ENCODE results near the gene CPED1.
"Not testable (repeated sequence)": the region's sequence is repeated elsewhere in the genome, so short reads cannot be mapped to it uniquely, and the experiment has no call there.

The CPED1 gene

GRCh38 chr7:121049028-121049791 lies 60.7 kb downstream of the CPED1 start:
- H3K36me3 ChIP-seq (ENCODE audit: insufficient read depth, low read length), result peaks cover 10% of the 10 kb centered on the region
- H3K4me2 ChIP-seq (ENCODE audit: low read length), result no peak overlapping the region
- no peaks in the 10 kb centered on the region for H3K9me3 ChIP-seq (replicated peaks; ENCODE audit: low read length)
- H3K4me1 ChIP-seq (ENCODE audit: control insufficient read depth, insufficient read depth, low read length), result no peaks in the 10 kb centered on the region
- H3K4me3 ChIP-seq (ENCODE audit: low read length), result no peak overlapping the region
- no peak overlapping the region for H3K9ac ChIP-seq (ENCODE audit: low read depth, low read length)
- H3K27me3 ChIP-seq (ENCODE audit: control insufficient read depth, insufficient read depth, low read length), result no peaks in the 10 kb centered on the region

DNA sequence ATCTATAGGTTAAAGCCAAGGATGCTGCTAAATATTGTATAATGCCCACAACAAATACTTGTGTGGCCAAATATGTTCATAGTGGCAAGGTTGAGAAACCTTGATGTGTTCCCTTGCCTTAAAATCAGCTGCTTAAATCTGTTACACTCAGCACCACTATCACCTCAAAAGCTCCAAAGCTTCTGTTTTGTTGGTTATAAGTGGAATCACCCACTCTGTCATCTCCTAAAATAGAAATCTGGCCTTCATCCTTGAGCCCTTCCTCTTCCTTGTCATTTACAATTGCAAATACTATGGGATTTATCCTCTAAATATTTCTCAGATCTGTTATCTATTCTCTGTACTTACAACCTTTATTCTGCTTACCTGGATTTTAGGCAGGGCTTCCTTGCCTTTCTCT lies 61.4 kb downstream of the CPED1 start:
- Histone ChIP-seq H3K4me1 (ENCODE audit: control insufficient read depth, insufficient read depth, low read length) (no peaks in the 10 kb centered on the region), H3K4me2 (ENCODE audit: low read length) (no peak overlapping the region), H3K4me3 (ENCODE audit: low read length) (no peak overlapping the region), H3K9me3 (replicated peaks; ENCODE audit: low read length) (no peaks in the 10 kb centered on the region), H3K27me3 (ENCODE audit: control insufficient read depth, insufficient read depth, low read length) (no peaks in the 10 kb centered on the region), H3K36me3 (ENCODE audit: insufficient read depth, low read length) (peaks cover 10% of the 10 kb centered on the region), H3K9ac (ENCODE audit: low read depth, low read length) (no peak overlapping the region)

- Histone ChIP-seq H3K4me2 (ENCODE audit: low read length) (no peak overlapping the region), H3K4me1 (ENCODE audit: control insufficient read depth, insufficient read depth, low read length) (peaks cover 10% of the 10 kb centered on the region), H3K9me3 (replicated peaks; ENCODE audit: low read length) (no peaks in the 10 kb centered on the region), H3K9ac (ENCODE audit: low read depth, low read length) (no peak overlapping the region), H3K4me3 (ENCODE audit: low read length) (no peak overlapping the region), H3K36me3 (ENCODE audit: insufficient read depth, low read length) (peaks cover 10% of the 10 kb centered on the region), H3K27me3 (ENCODE audit: control insufficient read depth, insufficient read depth, low read length) (no peaks in the 10 kb centered on the region)
Observed at GRCh38 chr7:121053219-121053618, 64.7 kb downstream of the CPED1 start.

DNA sequence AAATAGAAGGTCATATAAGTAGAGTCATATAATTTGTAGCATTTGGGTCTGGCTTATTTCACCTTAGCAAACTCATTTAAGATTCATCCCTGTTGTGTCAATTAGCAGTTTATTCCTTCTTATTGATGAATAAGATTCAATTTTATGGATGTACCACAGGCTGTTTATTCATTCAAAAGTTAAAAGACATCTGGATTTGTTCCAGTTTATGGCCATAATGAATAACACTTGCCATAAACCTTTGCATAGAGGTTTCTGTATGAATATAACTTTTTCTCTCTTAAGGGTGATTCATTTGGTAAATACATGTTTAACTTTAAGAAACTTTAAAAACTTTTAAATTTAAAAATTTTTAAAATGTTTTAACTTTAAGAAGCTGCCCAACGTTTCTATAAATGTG lies 66.4 kb downstream of the CPED1 start:
- H3K9ac ChIP-seq (ENCODE audit: low read depth, low read length), result no peak overlapping the region
- no peaks in the 10 kb centered on the region for H3K27me3 ChIP-seq (ENCODE audit: control insufficient read depth, insufficient read depth, low read length)
- H3K9me3 ChIP-seq (replicated peaks; ENCODE audit: low read length), result no peaks in the 10 kb centered on the region
- peaks cover 5% of the 10 kb centered on the region for H3K36me3 ChIP-seq (ENCODE audit: insufficient read depth, low read length)
- H3K4me1 ChIP-seq (ENCODE audit: control insufficient read depth, insufficient read depth, low read length), result peaks cover 10% of the 10 kb centered on the region
- no peak overlapping the region for H3K4me3 ChIP-seq (ENCODE audit: low read length)
- H3K4me2 ChIP-seq (ENCODE audit: low read length), result no peak overlapping the region

DNA sequence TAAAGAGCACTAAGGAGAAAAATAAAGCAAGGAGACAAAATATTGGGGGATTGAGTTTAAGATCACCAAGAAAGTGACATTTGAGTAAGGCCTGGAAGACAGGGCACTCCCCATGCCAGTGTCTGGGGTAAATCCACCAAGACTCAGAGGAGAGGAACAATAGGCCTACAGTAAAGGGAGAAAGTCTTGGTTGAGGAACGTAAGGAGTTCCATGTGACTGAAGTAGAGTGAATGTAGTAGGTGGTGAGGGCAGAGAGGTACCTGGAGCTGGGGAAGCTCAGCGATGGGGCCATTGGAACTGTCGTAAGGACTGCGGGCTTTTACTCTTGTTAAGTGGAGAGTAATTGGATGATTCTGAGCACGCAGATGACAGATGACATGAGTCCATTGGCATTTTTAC lies 69.4 kb downstream of the CPED1 start:
- Histone ChIP-seq H3K27me3 (ENCODE audit: control insufficient read depth, insufficient read depth, low read length) (no peaks in the 10 kb centered on the region), H3K9me3 (replicated peaks; ENCODE audit: low read length) (no peaks in the 10 kb centered on the region), H3K4me2 (ENCODE audit: low read length) (no peak overlapping the region), H3K36me3 (ENCODE audit: insufficient read depth, low read length) (no peaks in the 10 kb centered on the region), H3K4me3 (ENCODE audit: low read length) (no peak overlapping the region), H3K4me1 (ENCODE audit: control insufficient read depth, insufficient read depth, low read length) (peaks cover 10% of the 10 kb centered on the region), H3K9ac (ENCODE audit: low read depth, low read length) (no peak overlapping the region)

- no peaks in the 10 kb centered on the region for H3K9me3 ChIP-seq (replicated peaks; ENCODE audit: low read length)
- no peaks in the 10 kb centered on the region for H3K27me3 ChIP-seq (ENCODE audit: control insufficient read depth, insufficient read depth, low read length)
- H3K4me1 ChIP-seq (ENCODE audit: control insufficient read depth, insufficient read depth, low read length), result peaks cover 10% of the 10 kb centered on the region
- no peak overlapping the region for H3K4me3 ChIP-seq (ENCODE audit: low read length)
- H3K36me3 ChIP-seq (ENCODE audit: insufficient read depth, low read length), result no peaks in the 10 kb centered on the region
- no peak overlapping the region for H3K4me2 ChIP-seq (ENCODE audit: low read length)
- H3K9ac ChIP-seq (ENCODE audit: low read depth, low read length), result no peak overlapping the region
Observed at GRCh38 chr7:121058975-121059374, 70.5 kb downstream of the CPED1 start.

DNA sequence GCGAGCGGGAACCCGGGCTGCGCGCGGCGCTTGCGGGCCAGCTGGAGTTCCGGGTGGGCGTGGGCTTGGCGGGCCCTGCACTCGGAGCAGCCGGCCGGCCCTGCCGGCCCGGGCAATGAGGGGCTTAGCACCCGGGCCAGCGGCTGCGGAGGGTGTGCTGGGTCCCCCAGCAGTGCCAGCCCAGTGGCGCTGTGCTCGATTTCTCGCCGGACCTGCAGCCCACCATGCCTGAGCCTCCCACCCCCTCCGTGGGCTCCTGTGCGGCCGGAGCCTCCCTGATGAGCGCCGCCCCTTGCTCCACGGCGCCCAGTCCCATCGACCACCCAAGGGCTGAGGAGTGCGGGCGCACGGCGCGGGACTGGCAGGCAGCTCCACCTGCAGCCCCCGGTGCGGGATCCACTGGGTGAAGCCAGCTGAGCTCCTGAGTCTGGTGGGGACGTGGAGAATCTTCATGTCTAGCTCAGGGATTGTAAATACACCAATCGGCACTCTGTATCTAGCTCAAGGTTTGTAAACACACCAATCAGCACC lies 71.5 kb downstream of the CPED1 start:
- H3K4me1 ChIP-seq (ENCODE audit: control insufficient read depth, insufficient read depth, low read length), result peaks cover 10% of the 10 kb centered on the region
- H3K4me3 ChIP-seq (ENCODE audit: low read length); H3K4me2 ChIP-seq (ENCODE audit: low read length); H3K9ac ChIP-seq (ENCODE audit: low read depth, low read length); H3K36me3 ChIP-seq (ENCODE audit: insufficient read depth, low read length); H3K9me3 ChIP-seq (replicated peaks; ENCODE audit: low read length); H3K27me3 ChIP-seq (ENCODE audit: control insufficient read depth, insufficient read depth, low read length): not testable (repeated sequence)

DNA sequence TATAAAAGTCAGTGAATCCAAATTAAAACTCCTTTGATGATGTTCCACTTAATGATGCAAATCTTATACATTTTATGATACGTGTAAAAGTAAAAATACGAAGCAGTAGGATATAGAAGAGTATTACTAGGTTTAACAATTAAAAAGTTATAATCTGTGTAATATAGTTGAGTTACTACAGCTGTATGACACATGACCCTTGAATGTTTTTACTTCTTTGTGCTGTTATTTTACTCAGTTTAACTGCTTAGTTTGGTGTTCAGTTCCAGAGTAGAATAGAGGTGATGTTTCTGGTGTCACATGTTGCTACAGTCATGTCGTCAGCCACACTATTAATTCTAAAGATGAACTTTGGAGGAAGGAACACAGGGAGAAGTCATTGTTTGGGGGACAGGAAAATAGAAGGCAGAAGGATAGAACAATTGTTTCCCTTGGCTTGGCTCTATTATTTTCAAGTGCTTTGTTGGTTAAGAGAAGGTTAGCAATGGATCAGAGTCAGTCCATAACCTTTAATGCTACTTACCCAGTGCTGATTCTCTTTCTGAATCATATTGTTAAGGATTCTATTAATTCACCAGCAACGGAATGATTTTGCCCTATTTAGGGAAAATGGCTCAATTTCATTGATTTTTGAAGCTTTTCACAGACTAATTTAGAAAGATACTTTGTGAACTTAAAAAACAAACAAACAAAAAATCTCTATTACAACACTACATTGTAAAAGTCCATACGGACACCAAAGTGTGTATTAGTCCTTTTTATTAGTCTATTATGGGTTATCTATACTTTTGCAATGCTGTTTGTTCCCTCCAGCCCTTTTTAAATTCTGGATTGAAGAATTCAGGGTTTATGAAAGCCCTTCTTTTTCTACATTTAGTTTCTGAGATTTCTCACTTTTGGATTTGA lies 73.4 kb downstream of the CPED1 start:
- H3K4me1 ChIP-seq (ENCODE audit: control insufficient read depth, insufficient read depth, low read length), result no peaks in the 10 kb centered on the region
- H3K4me3 ChIP-seq (ENCODE audit: low read length), result no peak overlapping the region
- no peak overlapping the region for H3K4me2 ChIP-seq (ENCODE audit: low read length)
- H3K9ac ChIP-seq (ENCODE audit: low read depth, low read length), result no peak overlapping the region
- no peaks in the 10 kb centered on the region for H3K36me3 ChIP-seq (ENCODE audit: insufficient read depth, low read length)
- no peaks in the 10 kb centered on the region for H3K9me3 ChIP-seq (replicated peaks; ENCODE audit: low read length)
- H3K27me3 ChIP-seq (ENCODE audit: control insufficient read depth, insufficient read depth, low read length), result no peaks in the 10 kb centered on the region

GRCh38 chr7:121062671-121063279 lies 74.3 kb downstream of the CPED1 start:
- H3K4me2 ChIP-seq (ENCODE audit: low read length), result no peak overlapping the region
- no peaks in the 10 kb centered on the region for H3K4me1 ChIP-seq (ENCODE audit: control insufficient read depth, insufficient read depth, low read length)
- H3K9ac ChIP-seq (ENCODE audit: low read depth, low read length), result no peak overlapping the region
- H3K4me3 ChIP-seq (ENCODE audit: low read length), result no peak overlapping the region
- H3K9me3 ChIP-seq (replicated peaks; ENCODE audit: low read length), result no peaks in the 10 kb centered on the region
- no peaks in the 10 kb centered on the region for H3K36me3 ChIP-seq (ENCODE audit: insufficient read depth, low read length)
- H3K27me3 ChIP-seq (ENCODE audit: control insufficient read depth, insufficient read depth, low read length), result no peaks in the 10 kb centered on the region

DNA sequence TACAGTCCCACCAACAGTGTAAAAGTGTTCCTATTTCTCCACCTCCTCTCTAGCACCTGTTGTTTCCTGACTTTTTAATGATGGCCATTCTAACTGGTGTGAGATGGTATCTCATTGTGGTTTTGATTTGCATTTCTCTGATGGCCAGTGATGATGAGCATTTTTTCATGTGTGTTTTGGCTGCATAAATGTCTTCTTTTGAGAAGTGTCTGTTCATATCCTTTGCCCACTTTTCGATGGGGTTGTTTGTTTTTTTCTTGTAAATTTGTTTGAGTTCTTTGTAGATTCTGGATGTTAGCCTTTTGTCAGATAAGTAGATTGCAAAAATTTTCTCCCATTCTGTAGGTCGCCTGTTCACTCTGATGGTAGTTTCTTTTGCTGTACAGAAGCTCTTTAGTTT lies 79.2 kb downstream of the CPED1 start:
- not testable (repeated sequence) for H3K4me3 ChIP-seq (ENCODE audit: low read length); H3K36me3 ChIP-seq (ENCODE audit: insufficient read depth, low read length); H3K9ac ChIP-seq (ENCODE audit: low read depth, low read length); H3K9me3 ChIP-seq (replicated peaks; ENCODE audit: low read length); H3K27me3 ChIP-seq (ENCODE audit: control insufficient read depth, insufficient read depth, low read length); H3K4me2 ChIP-seq (ENCODE audit: low read length)
- peaks cover 11% of the 10 kb centered on the region for H3K4me1 ChIP-seq (ENCODE audit: control insufficient read depth, insufficient read depth, low read length)

GRCh38 chr7:121069346-121070100 lies 81.0 kb downstream of the CPED1 start:
- Histone ChIP-seq H3K9ac (ENCODE audit: low read depth, low read length) (no peak overlapping the region), H3K4me3 (ENCODE audit: low read length) (no peak overlapping the region), H3K4me2 (ENCODE audit: low read length) (peak overlapping the region; percentile 34), H3K9me3 (replicated peaks; ENCODE audit: low read length) (no peaks in the 10 kb centered on the region), H3K4me1 (ENCODE audit: control insufficient read depth, insufficient read depth, low read length) (peaks cover 11% of the 10 kb centered on the region), H3K27me3 (ENCODE audit: control insufficient read depth, insufficient read depth, low read length) (no peaks in the 10 kb centered on the region), H3K36me3 (ENCODE audit: insufficient read depth, low read length) (no peaks in the 10 kb centered on the region)

Measured in skeletal muscle satellite cell (primary cell).